ENCODE results near the gene TRIM7. TPM values are rescaled to one million over a fixed set of nuclear protein-coding genes. Genes with fewer than 3 reads are reported as not detected.
"Not testable (repeated sequence)": the region's sequence is repeated elsewhere in the genome, so short reads cannot be mapped to it uniquely, and the experiment has no call there.

Gene TRIM7
- polyA plus RNA-seq, 4 donors = 0.16 to 0.56 (median 0.30) TPM

DNA sequence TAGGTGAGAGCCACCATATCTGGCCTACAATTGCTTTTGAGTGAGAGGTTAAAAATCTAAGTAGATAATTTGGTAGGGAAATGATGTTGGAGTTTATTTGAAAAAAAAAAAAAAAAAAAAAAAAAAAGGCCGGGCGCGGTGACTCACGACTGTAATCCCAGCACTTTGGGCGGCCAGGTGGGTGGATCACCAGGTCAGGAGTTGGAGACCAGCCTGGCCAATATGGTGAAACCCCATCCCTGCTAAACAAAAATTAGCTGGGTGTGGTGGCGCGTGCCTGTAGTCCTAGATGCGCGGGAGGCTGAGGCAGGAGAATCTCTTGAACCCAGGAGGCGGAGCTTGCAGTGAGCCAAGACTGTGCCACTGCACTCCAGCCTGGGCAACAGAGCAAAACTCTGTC is 9.3 kb upstream of the TRIM7 start:
- not testable (repeated sequence) for DNase-seq (ENCODE audit: low read depth in 4 of 4, low spot score in 3 of 4)

DNA sequence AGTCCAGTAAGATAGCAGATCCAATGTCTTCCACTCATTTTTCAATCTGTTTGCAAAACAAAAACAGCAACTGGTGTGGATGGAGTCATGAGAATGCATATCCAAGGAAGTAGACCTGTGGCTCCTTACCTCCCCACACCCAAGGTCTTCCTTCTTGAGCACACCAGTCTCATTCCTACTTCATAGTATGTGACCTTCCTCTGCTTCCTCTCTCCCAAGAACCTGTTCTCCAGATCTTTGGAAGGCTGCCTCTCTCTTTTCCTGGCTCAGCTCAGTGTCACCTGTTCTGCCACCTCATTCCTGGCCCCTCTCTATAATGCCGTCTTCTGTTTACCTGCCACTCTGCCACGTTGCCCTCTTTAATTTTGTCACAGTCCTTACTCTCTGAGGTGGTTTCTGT is 7.9 kb upstream of the TRIM7 start:
- no peak for DNase-seq (ENCODE audit: low read depth in 4 of 4, low spot score in 3 of 4)

DNA sequence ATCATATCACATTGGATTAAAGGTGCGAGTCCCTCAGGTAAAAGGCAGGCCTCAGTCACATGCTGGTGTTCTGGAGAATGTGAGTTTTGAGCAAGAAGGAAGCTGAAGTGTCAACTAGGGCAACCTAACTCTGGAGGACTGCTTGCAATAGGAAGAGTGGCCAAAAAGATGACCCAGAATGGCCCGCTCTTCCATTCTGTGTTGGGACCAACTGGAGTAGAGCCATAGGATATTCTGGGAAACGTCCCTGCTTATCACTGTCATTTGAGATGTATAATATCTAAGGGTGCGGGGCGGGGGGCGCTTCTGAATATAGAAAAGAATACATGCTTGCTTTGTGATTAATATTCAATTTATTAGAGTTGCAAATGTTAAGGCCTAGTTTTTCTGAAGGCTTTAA is 7.1 kb upstream of the TRIM7 start:
- no peak for DNase-seq (ENCODE audit: low read depth in 4 of 4, low spot score in 3 of 4)

DNA sequence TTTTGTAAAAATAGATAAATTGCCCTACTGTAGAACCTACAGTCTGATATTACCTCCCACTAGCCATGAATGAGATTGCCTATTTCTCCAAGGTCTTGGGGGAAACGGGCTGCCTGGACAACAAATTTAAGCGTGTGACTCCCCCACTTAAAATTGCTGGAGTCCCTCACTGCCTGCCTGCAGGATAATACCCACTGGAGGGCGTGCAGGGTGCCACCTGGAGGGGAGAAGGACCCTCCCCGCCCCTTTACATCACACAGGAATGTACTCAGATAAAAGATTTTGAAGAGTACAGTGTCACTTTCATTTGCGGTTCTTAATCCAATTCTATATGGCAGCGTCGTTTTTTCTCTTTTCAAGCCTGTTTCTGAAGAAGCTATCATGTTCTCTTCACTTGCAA is 6.2 kb upstream of the TRIM7 start:
- DNase-seq (ENCODE audit: low read depth in 4 of 4, low spot score in 3 of 4) = no peak

DNA sequence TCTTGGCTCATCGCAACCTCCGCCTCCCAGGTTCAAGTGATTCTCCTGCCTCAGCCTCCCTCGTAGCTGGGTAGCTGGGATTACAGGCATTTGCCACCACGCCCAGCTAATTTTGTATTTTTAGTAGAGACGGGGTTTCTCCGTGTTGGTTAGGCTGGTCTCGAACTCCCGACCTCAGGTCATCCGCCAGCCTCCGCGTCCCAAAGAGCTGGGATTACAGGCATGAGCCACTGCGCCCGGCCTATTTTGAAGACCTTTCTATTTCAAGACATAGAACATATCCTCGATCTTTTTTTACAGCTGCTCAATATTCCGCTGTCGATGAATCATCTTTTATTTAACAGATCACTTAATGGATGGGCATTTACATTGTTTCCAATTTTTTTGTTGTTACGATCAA is 5.7 kb upstream of the TRIM7 start:
- DNase-seq (ENCODE audit: low read depth in 4 of 4, low spot score in 3 of 4) = not testable (repeated sequence)

DNA sequence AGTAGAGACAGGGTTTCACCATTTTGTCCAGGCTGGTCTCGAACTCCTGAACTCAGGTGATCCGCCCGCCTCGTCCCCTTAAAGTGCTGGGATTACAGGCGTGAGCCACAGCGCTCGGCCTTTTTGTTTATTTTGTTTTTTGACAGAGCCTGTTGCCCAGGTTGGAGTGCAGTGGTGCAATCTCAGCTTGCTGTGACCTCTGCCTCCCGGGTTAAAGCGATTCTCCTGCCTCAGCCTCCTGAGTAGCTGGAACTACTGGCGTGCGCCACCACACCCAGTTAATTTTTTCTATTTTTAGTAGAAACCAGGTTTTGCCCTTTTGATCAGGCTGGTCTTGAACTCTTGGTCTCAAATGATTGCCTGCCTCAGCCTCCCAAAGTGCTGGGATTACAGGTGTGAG is 5.2 kb upstream of the TRIM7 start:
- not testable (repeated sequence) for DNase-seq (ENCODE audit: low read depth in 4 of 4, low spot score in 3 of 4)

DNA sequence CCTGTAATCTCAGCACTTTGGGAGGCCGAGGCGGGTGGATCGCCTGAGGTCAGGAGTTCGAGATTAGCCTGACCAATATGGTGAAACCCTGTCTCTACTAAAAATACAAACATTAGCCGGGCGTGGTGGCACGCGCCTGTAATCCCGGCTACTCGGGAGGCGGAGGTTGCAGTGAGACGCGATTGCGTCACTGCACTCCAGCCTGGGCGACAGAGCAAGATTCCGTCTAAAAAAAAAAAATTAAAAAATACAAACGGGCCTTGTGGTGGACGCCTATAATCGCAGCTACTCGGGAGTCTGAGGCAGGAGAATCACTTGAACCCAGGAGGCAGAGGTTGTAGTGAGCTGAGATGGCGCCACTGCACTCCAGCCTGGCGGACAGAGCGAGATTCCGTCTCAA is 4.0 kb upstream of the TRIM7 start:
- DNase-seq (ENCODE audit: low read depth in 4 of 4, low spot score in 3 of 4) = not testable (repeated sequence)

DNA sequence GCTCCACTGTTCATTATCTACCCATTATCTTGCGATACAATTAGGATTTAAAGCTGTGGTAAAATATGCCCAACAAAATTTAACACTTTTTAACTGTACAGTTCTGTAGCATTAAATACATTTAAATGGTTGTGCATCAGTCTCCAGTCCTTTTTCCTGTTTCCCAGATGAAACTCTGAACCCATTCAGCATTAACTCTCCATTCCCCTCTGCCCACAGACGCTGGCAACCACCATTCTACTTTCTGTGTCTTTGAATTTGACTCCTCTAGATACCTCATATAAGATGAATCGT is 2.9 kb upstream of the TRIM7 start:
- no peak for DNase-seq (ENCODE audit: low read depth in 4 of 4, low spot score in 3 of 4)

DNA sequence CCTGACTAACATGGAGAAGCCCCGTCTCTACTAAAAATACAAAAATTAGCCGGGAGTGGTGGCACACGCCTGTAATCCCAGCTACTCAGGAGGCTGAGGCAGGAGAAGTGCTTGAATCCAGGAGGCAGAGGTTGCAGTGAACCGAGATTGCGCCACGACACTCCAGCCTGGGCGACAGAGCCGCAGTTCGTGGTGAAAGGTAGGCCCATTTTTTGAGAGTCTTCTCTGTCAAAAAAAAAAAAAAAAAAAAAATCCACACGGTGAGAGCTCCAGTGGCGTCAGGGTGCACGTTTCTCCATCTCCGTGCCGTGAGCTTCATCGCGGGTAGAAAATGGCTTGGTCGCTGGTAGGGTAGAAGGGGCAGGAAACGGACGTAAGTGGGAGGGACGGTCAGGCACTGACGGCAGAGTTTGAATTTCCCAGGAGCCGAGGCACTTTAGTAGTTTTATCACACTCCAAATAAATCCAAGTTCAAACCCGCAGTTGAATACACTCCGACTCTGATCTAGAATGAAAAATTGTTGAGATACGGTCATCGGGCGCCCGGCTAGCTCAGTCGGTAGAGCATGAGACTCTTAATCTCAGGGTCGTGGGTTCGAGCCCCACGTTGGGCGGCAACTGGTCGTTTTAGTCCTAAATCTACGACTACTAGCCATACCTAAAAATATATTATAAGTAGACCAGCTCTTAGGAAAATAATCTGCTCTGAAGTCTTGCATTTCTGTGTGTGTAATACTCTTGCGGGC is 2.4 kb upstream of the TRIM7 start:
- DNase-seq (ENCODE audit: low read depth in 4 of 4, low spot score in 3 of 4) = no peak

DNA sequence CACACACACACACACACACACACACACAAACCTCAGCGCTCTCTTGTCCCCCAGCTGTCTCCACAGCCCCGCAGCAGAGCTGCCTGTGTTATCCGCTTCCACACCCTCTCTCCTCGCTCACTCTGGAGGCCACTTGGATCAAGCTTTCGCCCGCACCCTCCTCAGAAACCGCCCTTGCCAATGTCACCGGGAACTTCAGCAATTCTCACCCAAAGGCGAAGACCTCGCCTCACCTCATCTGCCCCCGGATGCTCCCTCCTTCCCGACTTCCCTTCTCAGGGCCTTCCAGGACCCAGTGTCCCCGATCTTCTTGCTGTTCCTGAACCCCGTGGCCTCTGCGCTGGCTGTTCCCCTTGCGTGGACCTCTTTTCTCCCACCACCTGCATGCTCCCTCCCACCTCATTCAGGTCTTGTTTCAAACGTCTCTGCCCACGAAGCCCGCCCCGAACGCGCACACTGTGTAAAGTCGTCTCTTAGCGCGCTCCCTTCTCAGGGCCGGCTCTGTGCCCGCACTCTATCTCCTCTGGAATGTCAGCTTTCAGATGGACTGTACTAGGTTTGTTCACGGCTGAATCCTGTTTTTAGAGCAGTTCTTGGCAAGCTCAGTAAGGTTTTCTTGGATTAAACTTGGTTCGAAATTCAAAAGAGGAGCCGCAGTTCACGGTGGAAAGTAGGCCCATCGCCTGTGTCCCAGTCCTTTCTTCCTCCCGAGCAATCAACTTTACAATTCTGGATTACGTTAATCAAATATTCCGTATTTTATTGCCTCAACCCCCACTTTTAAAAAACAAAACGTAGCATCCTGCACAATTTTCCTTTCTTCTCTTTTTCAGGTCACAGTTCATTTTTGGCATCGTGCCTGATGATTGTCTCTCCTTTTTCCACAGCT is 1.0 kb upstream of the TRIM7 start:
- no peak for DNase-seq (ENCODE audit: low read depth in 4 of 4, low spot score in 3 of 4)

DNA sequence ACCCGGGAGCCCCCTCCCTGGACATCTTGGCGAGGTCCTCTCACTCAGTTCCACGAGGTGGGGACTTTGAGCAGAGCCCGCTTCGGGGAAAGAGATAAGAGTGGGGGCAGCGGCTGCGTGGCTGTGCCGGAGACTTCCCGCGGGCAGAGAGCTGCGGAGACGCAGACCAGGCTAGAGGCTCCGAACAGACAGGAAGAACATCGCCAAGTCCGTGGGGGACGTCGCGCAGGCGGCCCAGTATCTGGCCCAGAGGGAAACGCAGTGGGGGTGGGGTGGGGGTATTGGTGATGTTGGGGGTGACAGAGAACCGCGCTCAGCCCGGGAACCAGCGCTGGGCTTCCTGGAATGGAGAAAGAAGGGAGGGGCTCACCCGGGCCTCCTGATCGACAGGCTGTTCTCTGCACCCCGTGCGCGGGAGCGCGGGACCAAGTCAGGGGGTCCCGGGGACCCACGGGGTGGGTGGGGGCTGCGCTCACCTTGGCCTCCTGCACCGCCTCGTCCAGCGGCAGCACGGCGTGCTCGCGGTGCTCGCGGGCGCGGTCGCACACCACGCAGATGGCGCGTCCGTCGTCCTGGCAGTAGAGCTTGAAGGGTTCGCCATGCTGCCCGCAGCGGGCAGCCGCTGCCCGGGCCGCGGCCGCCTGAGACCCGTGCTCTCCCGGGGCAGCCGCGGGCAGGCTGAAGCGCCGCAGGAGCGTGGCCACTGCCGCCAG is 727 bp downstream of the TRIM7 start:
- DNase-seq (ENCODE audit: low read depth in 4 of 4, low spot score in 3 of 4) = no peak

DNA sequence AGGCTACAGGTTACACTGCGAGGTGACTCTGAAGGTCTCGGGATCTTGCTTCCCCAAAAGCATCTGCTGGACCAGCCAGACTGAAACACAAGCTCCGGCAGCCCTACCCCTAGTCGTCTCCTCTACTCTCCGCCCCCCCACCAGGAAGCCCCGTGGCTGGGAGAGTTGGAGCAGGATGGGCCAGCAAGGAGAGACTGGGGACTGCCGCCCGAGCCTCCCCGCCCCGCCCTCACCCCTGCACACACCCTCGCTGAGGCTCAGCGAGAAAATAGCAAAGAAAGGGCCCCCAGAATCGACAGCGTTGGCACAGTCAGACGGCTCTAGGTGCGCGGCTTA is 1.3 kb downstream of the TRIM7 start:
- DNase-seq (ENCODE audit: low read depth in 4 of 4, low spot score in 3 of 4) = no peak

DNA sequence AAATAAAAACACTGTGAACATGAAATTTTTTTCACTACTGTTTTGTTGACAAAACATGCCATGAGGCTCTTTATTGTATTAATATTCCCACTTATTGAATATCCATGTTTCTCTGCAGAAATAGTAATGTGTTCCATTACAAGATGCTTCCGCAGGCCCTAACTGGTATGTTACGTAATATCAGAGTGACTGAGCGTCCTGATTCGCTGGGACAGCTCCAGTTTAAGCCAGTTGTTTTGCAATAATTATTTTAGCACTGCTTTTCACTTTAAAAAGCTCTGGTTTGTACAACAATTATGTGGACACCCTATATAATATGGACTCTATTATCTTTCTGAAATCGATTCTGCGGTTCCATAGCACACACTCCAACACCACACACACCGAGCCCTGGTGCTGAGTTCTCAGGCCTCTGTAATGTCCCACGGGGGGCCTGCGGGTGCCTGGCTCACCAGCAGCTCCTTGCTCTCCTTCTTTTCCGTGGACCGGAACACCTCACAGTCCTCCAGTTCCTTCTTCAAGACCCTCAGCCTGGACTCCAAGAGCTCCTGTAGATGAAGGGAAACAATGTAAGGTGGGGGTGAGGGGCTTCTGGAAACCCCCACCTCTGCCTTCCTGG is 1.8 kb downstream of the TRIM7 start:
- DNase-seq (ENCODE audit: low read depth in 4 of 4, low spot score in 3 of 4) = no peak

DNA sequence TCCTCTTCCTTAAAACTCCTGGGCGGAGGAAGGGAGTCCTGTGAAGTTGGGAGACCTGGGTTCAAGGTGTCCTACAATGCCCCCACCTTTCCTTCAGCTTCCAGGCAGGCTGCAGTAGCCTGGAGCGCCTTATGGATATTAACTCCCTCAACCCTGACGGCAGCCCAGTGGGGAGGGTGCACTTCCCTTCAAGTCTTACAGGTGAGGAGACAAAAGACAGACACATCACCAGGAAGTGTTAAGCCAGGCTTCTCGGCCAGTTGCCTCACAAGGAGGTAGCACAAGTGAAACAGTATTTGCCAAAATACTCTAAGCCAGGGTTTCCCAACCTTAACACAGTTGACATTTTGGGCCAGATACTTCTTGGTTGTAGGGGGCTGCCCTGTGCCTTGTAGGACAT is 4.2 kb downstream of the TRIM7 start:
- no peak for DNase-seq (ENCODE audit: low read depth in 4 of 4, low spot score in 3 of 4)

DNA sequence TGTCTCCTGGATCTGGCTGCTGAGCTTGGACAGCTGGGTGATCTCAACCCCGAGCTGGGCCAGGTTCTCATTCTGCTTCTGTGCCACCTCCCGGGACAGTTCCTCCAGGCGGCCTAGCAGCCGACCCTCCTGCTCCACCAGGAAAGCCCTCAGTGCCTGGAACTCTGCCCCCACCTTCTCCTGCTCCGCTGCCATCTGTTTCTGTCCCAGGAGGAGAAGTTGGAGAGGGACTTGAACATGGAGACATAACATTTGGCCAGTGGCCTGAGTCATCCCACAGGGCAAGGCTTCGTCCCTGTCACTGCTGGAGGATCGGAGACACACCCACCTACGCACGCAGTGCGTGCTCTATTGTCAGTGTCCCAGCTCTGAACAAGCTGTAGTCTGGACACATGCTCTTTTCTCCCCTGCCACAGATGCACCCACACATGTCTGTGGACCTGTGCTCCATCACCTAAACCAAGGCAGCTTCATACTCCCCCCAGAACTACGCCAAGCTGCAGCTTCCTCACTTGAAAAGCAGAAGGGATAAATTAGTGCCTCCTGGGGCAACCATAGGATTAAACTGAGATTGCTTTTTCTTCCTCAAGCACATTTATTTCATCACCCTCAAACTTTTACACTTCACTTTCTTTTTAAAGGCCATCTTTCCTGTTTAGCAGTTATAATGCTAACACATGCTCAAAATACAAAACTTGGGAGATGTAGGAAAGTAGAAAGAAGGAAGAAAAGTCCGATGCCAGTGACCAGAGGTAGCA is 4.9 kb downstream of the TRIM7 start:
- DNase-seq (ENCODE audit: low read depth in 4 of 4, low spot score in 3 of 4) = no peak

DNA sequence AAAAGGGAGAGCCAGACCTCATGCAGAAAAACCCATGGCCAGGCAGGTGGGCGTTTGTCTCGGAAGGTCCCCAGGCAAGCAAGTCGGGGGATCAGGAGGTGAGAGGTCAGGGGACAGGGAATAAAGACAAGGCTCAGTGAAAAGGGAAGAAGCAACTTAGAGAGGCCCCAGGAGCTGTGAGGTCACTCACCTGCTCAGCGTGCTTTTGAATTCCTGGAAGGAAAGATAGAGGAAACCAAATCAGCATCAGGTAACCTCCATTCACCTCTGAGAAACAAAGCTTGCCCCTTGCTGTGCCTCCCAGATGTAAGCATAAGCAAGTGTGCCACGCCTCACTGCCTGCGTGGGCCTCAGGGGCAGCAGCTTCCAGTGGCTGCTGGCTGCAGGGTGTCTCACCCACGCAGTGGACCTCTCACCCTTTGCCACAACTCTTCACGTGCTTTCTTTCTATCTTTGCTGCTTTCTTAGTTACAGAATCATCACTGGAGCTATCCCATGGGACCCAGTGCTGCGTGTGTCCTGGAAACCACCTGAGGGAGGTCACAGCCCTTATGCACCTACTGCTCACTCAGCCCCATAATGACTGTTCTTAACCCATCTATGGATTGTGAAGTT is 6.0 kb downstream of the TRIM7 start:
- no peak for DNase-seq (ENCODE audit: low read depth in 4 of 4, low spot score in 3 of 4)

DNA sequence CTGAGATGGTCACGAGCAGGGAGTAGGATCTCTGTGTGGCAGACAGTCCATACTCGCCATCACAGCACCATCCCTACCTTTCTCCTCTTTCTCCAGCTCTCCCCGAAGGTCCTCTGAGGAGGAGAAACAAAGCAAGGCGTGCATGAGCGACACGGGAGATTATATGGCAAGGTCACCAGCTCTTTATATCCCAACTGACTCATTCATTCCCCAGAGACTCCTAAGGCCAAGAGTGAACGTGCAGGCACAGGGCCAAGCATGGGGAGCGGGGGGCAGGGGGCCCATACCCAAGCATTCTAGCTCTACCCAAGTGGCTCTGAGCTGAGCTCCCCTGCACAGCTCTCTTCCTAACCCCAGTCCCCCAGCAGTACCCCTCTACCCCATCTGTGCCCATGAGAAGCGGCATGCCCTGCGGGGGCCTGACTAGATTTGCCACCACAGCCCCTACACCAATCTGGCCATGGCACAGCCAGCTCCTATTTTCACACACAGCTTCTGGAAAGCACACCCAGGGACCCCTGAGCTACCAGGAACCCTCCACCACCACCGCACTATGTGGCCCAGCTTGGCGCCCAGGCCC is 6.8 kb downstream of the TRIM7 start:
- no peak for DNase-seq (ENCODE audit: low read depth in 4 of 4, low spot score in 3 of 4)

DNA sequence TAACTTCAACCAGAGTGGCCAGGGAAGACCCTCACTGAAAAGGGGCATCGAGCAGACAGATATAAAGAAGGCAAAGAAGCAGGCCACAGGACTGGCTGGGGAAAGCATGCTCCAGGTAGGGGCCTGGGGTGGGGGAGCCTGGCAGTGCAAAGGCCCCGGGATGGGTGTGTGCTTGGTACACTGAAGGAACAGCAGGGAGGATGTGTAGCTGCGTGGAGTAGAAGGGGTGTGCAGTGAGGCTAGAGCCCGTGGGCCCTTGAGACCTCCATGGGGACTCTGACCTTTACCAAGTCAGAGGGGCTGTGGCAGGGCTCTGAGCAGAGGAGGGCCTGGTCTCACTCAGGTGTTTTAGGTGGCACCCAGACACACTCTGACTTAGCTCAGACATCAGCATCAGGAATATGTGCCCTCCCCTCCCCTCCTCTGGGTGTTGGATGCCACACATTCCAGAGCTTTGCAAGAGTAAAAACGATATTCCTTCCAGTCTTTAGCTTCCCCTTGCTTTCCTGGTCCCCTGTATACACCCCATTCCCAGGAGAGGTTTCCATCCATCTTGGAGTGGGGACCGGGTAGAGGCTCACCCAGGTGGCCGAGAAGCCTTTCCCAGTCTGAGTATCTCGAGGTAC is 7.6 kb downstream of the TRIM7 start:
- no peak for DNase-seq (ENCODE audit: low read depth in 4 of 4, low spot score in 3 of 4)

DNA sequence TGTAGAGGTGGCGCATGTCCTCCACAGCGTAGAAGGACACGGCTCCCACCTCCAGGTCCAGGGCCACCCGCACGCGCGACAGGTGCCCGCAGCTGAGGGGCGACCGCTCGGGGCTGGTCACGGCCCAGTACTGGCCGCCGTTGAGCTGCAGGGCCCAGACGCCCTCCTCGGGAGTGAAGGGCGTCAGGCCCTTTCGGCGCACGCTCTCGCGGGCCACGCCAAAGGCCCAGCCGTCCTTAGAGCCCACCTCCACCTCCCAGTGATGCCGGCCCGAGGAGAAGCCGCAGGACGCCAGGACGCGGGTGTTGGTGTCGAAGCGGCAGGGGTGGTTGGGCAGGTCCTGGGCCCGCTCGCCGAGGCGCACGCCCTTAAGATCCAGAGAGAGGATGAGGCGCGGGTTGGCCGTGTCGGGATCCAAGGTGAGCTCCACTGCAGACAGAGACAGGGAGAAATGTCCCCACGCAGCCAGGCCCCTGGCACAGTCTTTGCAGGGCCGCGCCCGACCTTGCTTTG is 9.7 kb downstream of the TRIM7 start:
- DNase-seq (ENCODE audit: low read depth in 4 of 4, low spot score in 3 of 4) = no peak
